KMS-11 (cell line): ENCODE data around the gene C6orf52.
"Not testable (repeated sequence)": the region's sequence is repeated elsewhere in the genome, so short reads cannot be mapped to it uniquely, and the experiment has no call there.

Source experiments
- H2AFZ ChIP-seq: fragments of 200-600 bp; sonication (generic); 2 replicates; pipeline ENCODE4 v1.6.1; 2016; ENCODE audit warnings: antibody characterized with exemption, mixed run types, low read depth
- H3K27ac ChIP-seq: fragments of 200-600 bp; sonication (generic); 2 replicates; pipeline ENCODE4 v1.6.1; 2016; ENCODE audit warnings: mild to moderate bottlenecking, mixed run types
- H3K27me3 ChIP-seq: fragments of 200-600 bp; sonication (generic); 2 replicates; pipeline ENCODE4 v1.6.1; 2017; ENCODE audit warnings: mild to moderate bottlenecking, low read depth, mixed run types, moderate library complexity; ENCODE audit not compliant: insufficient read depth
- H3K36me3 ChIP-seq: fragments of 200-600 bp; sonication (generic); 2 replicates; pipeline ENCODE4 v1.6.1; 2017; ENCODE audit warnings: mild to moderate bottlenecking, mixed run types; ENCODE audit not compliant: insufficient read depth
- H3K4me1 ChIP-seq: fragments of 200-600 bp; sonication (generic); 2 replicates; pipeline ENCODE4 v1.6.1; 2016; ENCODE audit warnings: mild to moderate bottlenecking, low read depth, mixed run types; ENCODE audit not compliant: poor library complexity, severe bottlenecking
- H3K4me2 ChIP-seq: fragments of 200-600 bp; sonication (generic); 2 replicates; pipeline ENCODE4 v1.7.0; 2016; ENCODE audit warnings: mild to moderate bottlenecking, mixed run types
- H3K4me3 ChIP-seq: fragments of 200-600 bp; sonication (generic); IDR thresholded peaks from 2 replicates; pipeline ENCODE4 v1.6.1; 2017; ENCODE audit warnings: low read depth, low read length, mixed read lengths; ENCODE audit not compliant: insufficient read depth
- H3K79me2 ChIP-seq: fragments of 200-600 bp; sonication (generic); 2 replicates; pipeline ENCODE4 v1.6.1; 2016; ENCODE audit warnings: low read depth, mixed run types; ENCODE audit not compliant: insufficient read depth
- H3K9ac ChIP-seq: fragments of 200-600 bp; sonication (generic); 2 replicates; pipeline ENCODE4 v1.6.1; 2016; ENCODE audit warnings: mild to moderate bottlenecking, mixed run types
- H4K20me1 ChIP-seq: fragments of 200-600 bp; sonication (generic); 2 replicates; pipeline ENCODE4 v1.6.1; 2016; ENCODE audit warnings: mild to moderate bottlenecking, mixed run types; ENCODE audit not compliant: insufficient read depth
- TF ChIP-seq, protein P1 (sequence below): fragments of 200-600 bp; sonication (generic); conservative IDR thresholded peaks from 2 replicates; pipeline ENCODE4 v1.6.1; 2017; ENCODE audit warnings: low read depth, mild to moderate bottlenecking, antibody characterized with exemption, low read length, moderate library complexity, mixed read lengths

C6orf52 gene

DNA sequence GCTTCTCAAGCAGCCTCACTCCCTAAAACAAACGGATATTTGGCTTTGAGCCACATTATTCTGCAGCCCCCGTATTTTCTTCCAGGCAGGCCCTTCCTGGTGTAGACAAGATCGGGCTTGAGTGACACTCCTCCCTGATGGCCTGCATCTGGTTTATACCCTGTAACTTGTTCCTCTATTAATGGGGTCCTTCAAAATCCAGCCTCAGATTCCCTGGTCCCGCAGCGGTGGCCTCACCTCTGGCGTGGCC, 28.1 kb upstream of the C6orf52 start:
- Histone ChIP-seq H3K4me1 (peaks cover 37% of the 10 kb centered on the region), H3K27me3 (no peaks in the 10 kb centered on the region), H3K9ac (peak overlapping the region; percentile 75), H3K36me3 (no peaks in the 10 kb centered on the region), H3K27ac (peak overlapping the region; percentile 46), H3K79me2 (peaks cover 4% of the 10 kb centered on the region; the same call in 1 of the 2 replicates), H3K4me2 (peak overlapping the region; percentile 85), H4K20me1 (no peaks in the 10 kb centered on the region), H3K4me3 (no peak overlapping the region), H2AFZ (peak overlapping the region; percentile 72)
- TF ChIP-seq, protein P1, sequence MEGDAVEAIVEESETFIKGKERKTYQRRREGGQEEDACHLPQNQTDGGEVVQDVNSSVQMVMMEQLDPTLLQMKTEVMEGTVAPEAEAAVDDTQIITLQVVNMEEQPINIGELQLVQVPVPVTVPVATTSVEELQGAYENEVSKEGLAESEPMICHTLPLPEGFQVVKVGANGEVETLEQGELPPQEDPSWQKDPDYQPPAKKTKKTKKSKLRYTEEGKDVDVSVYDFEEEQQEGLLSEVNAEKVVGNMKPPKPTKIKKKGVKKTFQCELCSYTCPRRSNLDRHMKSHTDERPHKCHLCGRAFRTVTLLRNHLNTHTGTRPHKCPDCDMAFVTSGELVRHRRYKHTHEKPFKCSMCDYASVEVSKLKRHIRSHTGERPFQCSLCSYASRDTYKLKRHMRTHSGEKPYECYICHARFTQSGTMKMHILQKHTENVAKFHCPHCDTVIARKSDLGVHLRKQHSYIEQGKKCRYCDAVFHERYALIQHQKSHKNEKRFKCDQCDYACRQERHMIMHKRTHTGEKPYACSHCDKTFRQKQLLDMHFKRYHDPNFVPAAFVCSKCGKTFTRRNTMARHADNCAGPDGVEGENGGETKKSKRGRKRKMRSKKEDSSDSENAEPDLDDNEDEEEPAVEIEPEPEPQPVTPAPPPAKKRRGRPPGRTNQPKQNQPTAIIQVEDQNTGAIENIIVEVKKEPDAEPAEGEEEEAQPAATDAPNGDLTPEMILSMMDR, result no peak

DNA sequence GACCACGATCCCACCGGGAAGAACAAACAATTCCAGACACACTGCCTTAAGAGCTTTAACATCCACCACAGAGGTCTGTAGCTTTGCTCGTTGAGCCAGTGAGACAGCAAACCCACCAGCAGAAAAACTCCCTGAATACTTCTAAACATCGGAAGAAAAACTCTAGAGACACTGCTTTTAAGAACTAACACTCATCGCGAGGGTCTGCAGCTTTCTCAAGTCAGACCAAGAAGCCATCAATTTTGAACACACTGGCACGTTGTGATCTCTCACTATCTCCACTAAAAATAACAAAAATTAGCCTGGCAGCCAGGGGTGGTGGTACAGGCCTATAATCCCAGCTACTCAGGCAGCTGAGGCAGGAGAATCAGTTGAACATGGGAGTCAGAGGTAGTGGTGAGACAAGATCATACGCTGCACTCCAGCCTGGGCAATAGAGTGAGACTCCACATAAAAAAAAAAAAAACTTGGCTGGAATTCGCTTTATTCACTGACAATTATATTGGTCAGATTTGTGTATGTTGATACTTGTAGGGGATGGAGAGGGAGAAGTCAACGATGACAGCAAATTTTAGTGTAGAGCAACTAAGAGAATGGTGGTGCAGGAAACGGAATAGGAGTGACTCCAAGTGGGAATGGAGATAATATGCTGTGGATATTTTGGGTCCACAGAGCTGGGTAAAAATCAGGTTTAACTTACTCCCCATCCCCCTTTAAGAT, 27.6 kb upstream of the C6orf52 start:
- H3K9ac ChIP-seq, result peak overlapping the region; percentile 75; the same call in 1 of the 2 replicates
- peaks cover 4% of the 10 kb centered on the region; the same call in 1 of the 2 replicates for H3K79me2 ChIP-seq
- H3K4me2 ChIP-seq, result peak overlapping the region; percentile 85
- H3K27me3 ChIP-seq, result no peaks in the 10 kb centered on the region
- no peaks in the 10 kb centered on the region for H3K36me3 ChIP-seq
- peaks cover 37% of the 10 kb centered on the region for H3K4me1 ChIP-seq
- peak overlapping the region; percentile 72 for H2AFZ ChIP-seq
- no peaks in the 10 kb centered on the region for H4K20me1 ChIP-seq
- H3K4me3 ChIP-seq, result no peak overlapping the region
- peak overlapping the region; percentile 46 for H3K27ac ChIP-seq
- TF ChIP-seq, protein P1, result no peak

DNA sequence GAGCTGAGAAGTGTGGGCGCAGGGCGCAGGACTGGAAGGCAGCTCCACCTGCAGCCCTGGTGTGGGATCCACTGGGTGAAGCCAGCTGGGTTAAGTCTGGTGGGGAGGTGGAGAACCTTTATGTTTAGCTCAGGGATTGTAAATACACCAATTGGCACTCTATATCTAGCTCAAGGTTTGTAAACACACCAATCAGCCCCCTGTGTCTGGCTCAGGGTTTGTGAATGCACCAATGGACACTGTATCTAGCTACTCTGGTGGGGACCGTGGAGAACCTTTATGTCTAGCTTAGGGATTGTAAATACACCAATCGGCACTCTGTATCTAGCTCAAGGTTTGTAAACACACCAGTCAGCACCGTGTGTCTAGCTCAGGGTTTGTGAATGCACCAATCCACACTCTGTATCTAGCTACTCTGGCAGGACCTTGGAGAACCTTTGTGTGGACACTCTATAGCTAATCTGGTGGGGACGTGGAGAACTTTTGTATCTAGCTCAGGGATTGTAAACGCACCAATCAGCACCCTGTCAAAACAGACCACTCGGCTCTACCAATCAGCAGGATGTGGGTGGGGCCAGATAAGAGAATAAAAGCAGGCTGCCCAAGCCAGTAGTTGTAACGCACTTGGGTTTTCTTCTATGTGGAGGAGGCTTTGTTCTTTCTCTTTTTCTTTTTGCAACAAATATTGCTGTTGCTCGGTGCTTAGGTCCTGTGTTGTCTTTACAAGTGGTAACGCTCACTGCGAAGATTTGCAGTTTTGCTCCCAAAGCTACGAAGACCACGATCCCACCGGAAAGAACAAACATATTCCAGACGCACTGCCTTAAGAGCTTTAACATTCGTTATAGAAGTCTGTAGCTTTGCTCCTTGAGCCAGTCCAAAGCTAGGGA, 26.8 kb upstream of the C6orf52 start:
- H3K4me3 ChIP-seq, H3K79me2 ChIP-seq, H3K27ac ChIP-seq, H3K9ac ChIP-seq, H4K20me1 ChIP-seq, H3K36me3 ChIP-seq, H3K4me2 ChIP-seq, H3K27me3 ChIP-seq, H2AFZ ChIP-seq: not testable (repeated sequence)
- peaks cover 37% of the 10 kb centered on the region for H3K4me1 ChIP-seq

DNA sequence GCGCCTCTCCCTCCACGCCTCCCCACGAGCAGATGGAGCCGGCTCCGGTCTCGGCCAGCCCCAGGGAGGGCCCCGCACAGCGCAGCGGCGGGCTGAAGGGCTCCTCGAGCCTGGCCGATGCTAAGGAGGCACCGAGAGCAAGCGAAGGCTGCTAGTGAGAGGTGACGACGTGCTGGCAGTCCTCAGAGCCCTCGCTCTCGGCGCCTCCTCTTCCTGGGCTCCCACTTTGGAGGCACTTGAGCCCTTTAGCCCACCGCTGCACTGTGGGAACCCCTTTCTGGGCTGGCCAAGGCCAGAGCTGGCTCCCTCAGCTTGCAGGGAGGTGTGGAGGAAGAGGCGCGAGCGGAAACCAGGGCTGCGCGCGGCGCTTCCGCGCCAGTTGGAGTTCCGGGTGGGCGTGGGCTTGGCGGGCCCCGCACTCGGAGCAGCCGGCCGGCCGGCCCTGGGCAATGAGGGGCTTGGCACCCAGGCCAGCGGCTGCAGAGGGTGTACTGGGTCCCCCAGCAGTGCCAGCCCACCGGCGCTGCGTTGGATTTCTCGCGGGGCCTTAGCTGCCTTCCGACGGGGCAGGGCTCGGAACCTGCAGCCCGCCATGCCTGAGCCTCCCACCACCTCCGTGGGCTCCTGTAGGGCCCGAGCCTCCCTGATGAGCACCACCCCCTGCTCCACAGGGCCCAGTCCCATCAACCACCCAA, 26.0 kb upstream of the C6orf52 start:
- no peaks in the 10 kb centered on the region for H4K20me1 ChIP-seq
- H3K9ac ChIP-seq, result no peak overlapping the region
- H3K4me3 ChIP-seq, result no peak overlapping the region
- no peak overlapping the region for H2AFZ ChIP-seq
- TF ChIP-seq, protein P1, result no peak
- no peak overlapping the region for H3K4me2 ChIP-seq
- H3K27ac ChIP-seq, result peak overlapping the region; percentile 76
- H3K36me3 ChIP-seq, result no peaks in the 10 kb centered on the region
- no peaks in the 10 kb centered on the region for H3K27me3 ChIP-seq
- H3K79me2 ChIP-seq, result peaks cover 4% of the 10 kb centered on the region; the same call in 1 of the 2 replicates
- peaks cover 43% of the 10 kb centered on the region for H3K4me1 ChIP-seq
